HepG2 (cell line): ENCODE data around the gene KRI1. TPM values are rescaled to one million over a fixed set of nuclear protein-coding genes. Genes with fewer than 3 reads are reported as not detected.
A peak's percentile ranks its signal among the peaks of the same experiment; 100 is the strongest.

Source experiments
- GMEB2 ChIP-seq: IDR thresholded peaks from 2 replicates; pipeline ENCODE4 v1.6.1; 2016; ENCODE audit warnings: missing biosample characterization, missing genetic modification reagents, low read depth
- GZF1 ChIP-seq: sonication (generic); formaldehyde crosslinking; IDR thresholded peaks from 2 replicates; pipeline ENCODE4 v1.5.1; 2020; ENCODE audit warnings: mild to moderate bottlenecking, missing genetic modification reagents
- IKZF5 ChIP-seq: IDR thresholded peaks from 2 replicates; pipeline ENCODE4 v1.6.1; 2018; ENCODE audit warnings: missing genetic modification reagents, mild to moderate bottlenecking, missing compliant biosample characterization
- KDM5B ChIP-seq: sonication (generic); formaldehyde crosslinking; IDR thresholded peaks from 2 replicates; pipeline ENCODE4 v1.4.0; 2020; ENCODE audit warnings: missing genetic modification reagents, mild to moderate bottlenecking, borderline replicate concordance
- KLF12 ChIP-seq: sonication (generic); formaldehyde crosslinking; IDR thresholded peaks from 2 replicates; pipeline ENCODE4 v1.4.0; 2020; ENCODE audit warnings: missing genetic modification reagents, borderline replicate concordance
- MED1 ChIP-seq: sonication (generic); formaldehyde crosslinking; IDR thresholded peaks from 2 replicates; pipeline ENCODE4 v1.4.0; 2020; ENCODE audit warnings: missing genetic modification reagents
- NR3C1 ChIP-seq: sonication (generic); formaldehyde crosslinking; IDR thresholded peaks from 2 replicates; pipeline ENCODE4 v1.4.0; 2020; ENCODE audit warnings: missing genetic modification reagents
- PITX1 ChIP-seq: sonication (generic); formaldehyde crosslinking; IDR thresholded peaks from 2 replicates; pipeline ENCODE4 v1.5.1; 2020; ENCODE audit warnings: mild to moderate bottlenecking, missing genetic modification reagents
- PPARG ChIP-seq: conservative IDR thresholded peaks from 2 replicates; pipeline ENCODE4 v1.6.1; 2016; ENCODE audit warnings: missing biosample characterization, missing genetic modification reagents
- PRPF4 ChIP-seq: fragments of 200-400 bp; formaldehyde crosslinking; IDR thresholded peaks from 2 replicates; pipeline ENCODE4 v1.6.1; 2016; ENCODE audit warnings: low read length, low read depth; ENCODE audit not compliant: poor library complexity, severe bottlenecking
- PTBP1 ChIP-seq: fragments of 200-400 bp; formaldehyde crosslinking; IDR thresholded peaks from 2 replicates; pipeline ENCODE4 v1.6.1; 2018; ENCODE audit warnings: low read length, low read depth; ENCODE audit not compliant: poor library complexity, severe bottlenecking
- SP5 ChIP-seq: IDR thresholded peaks from 2 replicates; pipeline ENCODE4 v1.6.1; 2016; ENCODE audit warnings: low read depth, borderline replicate concordance
- SRSF9 ChIP-seq: fragments of 200-400 bp; formaldehyde crosslinking; IDR thresholded peaks from 2 replicates; pipeline ENCODE4 v1.6.1; 2018; ENCODE audit warnings: borderline replicate concordance, mild to moderate bottlenecking, low read depth, low read length; ENCODE audit not compliant: insufficient read depth, poor library complexity, severe bottlenecking
- TAF15 ChIP-seq: fragments of 200-400 bp; formaldehyde crosslinking; IDR thresholded peaks from one replicate; pipeline ENCODE4 v1.6.1; 2018; ENCODE audit warnings: mild to moderate bottlenecking, low read depth, low read length; ENCODE audit not compliant: poor library complexity, severe bottlenecking
- TIGD3 ChIP-seq: sonication (generic); formaldehyde crosslinking; IDR thresholded peaks from 2 replicates; pipeline ENCODE4 v1.5.1; 2020; ENCODE audit warnings: mild to moderate bottlenecking, missing genetic modification reagents, borderline replicate concordance
- ZBTB20 ChIP-seq: sonication (generic); formaldehyde crosslinking; IDR thresholded peaks from 2 replicates; pipeline ENCODE4 v1.8.1; 2023; ENCODE audit warnings: missing genetic modification reagents, low read depth, mild to moderate bottlenecking, borderline replicate concordance
- ZFP36L1 ChIP-seq: sonication (generic); formaldehyde crosslinking; IDR thresholded peaks from 2 replicates; pipeline ENCODE4 v1.8.0; 2022; ENCODE audit warnings: mild to moderate bottlenecking, missing genetic modification reagents, moderate library complexity
- ZFYVE20 ChIP-seq: sonication (generic); formaldehyde crosslinking; IDR thresholded peaks from 2 replicates; pipeline ENCODE4 v1.8.0; 2023; ENCODE audit warnings: low read depth, mild to moderate bottlenecking, moderate library complexity, missing genetic modification reagents, borderline replicate concordance
- ZNF136 ChIP-seq: sonication (generic); formaldehyde crosslinking; IDR thresholded peaks from 2 replicates; pipeline ENCODE4 v1.8.1; 2022; ENCODE audit warnings: low read depth, mild to moderate bottlenecking, moderate library complexity, missing genetic modification reagents
- ZNF180 ChIP-seq: sonication (generic); formaldehyde crosslinking; IDR thresholded peaks from 2 replicates; pipeline ENCODE4 v1.4.0; 2020; ENCODE audit warnings: low read depth, missing genetic modification reagents, borderline replicate concordance
- ZNF574 ChIP-seq: sonication (generic); formaldehyde crosslinking; IDR thresholded peaks from 2 replicates; pipeline ENCODE4 v1.4.0; 2020; ENCODE audit warnings: missing genetic modification reagents
- ZNF850 ChIP-seq: sonication (generic); formaldehyde crosslinking; conservative IDR thresholded peaks from 2 replicates; pipeline ENCODE4 v1.9.0; 2021; ENCODE audit warnings: mild to moderate bottlenecking, missing genetic modification reagents
- polyA plus RNA-seq, 8 experiments: library from polyadenylated mRNA; depleted of rRNA in 3 of 8; stranded (reverse) in 7 of 8; unstranded in 1 of 8; fragments of >200 nt; fragmentation: Illumina TruSeq in 4 of 8; extraction: Trizol in 4 of 8; gene quantifications; 2 replicates each; pipeline versions ENCODE4 v1.2.1 to v1.2.3, GENCODE V29; 2011 to 2016; ENCODE audit warnings: low read depth in 4 of 8, missing spikeins in 1 of 8, mixed read lengths in 1 of 8; ENCODE audit not compliant: insufficient read depth in 1 of 8
- total RNA-seq, 5 experiments: library from RNA; depleted of rRNA; stranded (reverse); fragments of >200 nt; fragmentation: Illumina TruSeq; extraction: Trizol; gene quantifications; 2 replicates each; pipeline ENCODE4 v1.2.3, GENCODE V29; 2016; ENCODE audit warnings: low read depth in 1 of 5

KRI1 gene
- total and polyA plus RNA-seq, 2 of the 13 experiments (the other 11 are each of a cell fraction or from before 2014, with no cell fraction given): 9.1 to 11.7 TPM

GRCh38 chr19:10568826-10569651 is 3.2 kb upstream of the KRI1 start, which contains the start of gene CDKN2D (continued):
- TF ChIP-seq IKZF5 (CRISPR knock-in tag): peak; percentile 79
- peak; percentile 29; the same call in 1 of the 2 replicates for TF ChIP-seq ZNF574 (CRISPR knock-in tag)
- peak; percentile 100 for TF ChIP-seq ZFP36L1
- peak; percentile 92 for TF ChIP-seq SP5 (CRISPR knock-in tag)
- no peak for TF ChIP-seq NR3C1 (CRISPR knock-in tag)
- no peak for TF ChIP-seq PRPF4
- TF ChIP-seq TIGD3: no peak
- TF ChIP-seq ZNF136 (CRISPR knock-in tag): no peak
- no peak for TF ChIP-seq ZBTB20 (CRISPR knock-in tag)
- peak; percentile 96 for TF ChIP-seq GMEB2 (CRISPR knock-in tag)
- TF ChIP-seq ZFYVE20 (CRISPR knock-in tag): 0 out of 2 replicates have a peak, but pooled peaks have one; percentile 79
- no peak for TF ChIP-seq ZNF850
- TF ChIP-seq SRSF9: no peak
- TF ChIP-seq KDM5B (CRISPR knock-in tag): peak; percentile 39; the same call in 1 of the 2 replicates
- no peak for TF ChIP-seq GZF1 (CRISPR knock-in tag)
- no peak; the same call in 1 of the 2 replicates for TF ChIP-seq KLF12 (CRISPR knock-in tag)
- TF ChIP-seq PITX1 (CRISPR knock-in tag): peak; percentile 13; the same call in 1 of the 2 replicates
- no peak for TF ChIP-seq TAF15
- TF ChIP-seq ZNF180 (CRISPR knock-in tag): no peak
- TF ChIP-seq MED1 (CRISPR knock-in tag): peak; percentile 64; the same call in 1 of the 2 replicates
- no peak; the same call in 1 of the 2 replicates for TF ChIP-seq PPARG
- no peak for TF ChIP-seq PTBP1
